Lung (tissue), 4 donors: ENCODE data around the gene RUFY4. TPM values are rescaled to one million over a fixed set of nuclear protein-coding genes. Genes with fewer than 3 reads are reported as not detected.

Experiments used
- polyA plus RNA-seq, 2 donors: library from polyadenylated mRNA; stranded (reverse); fragments of 200-250 nt; gene quantifications; one replicate each; pipeline ENCODE4 v1.2.1, GENCODE V29; 2013
- total RNA-seq, 2 donors: library from RNA; depleted of rRNA in 1 of 2; stranded (reverse); fragments of >200 nt in 1 of 2; gene quantifications; one replicate each; pipeline ENCODE4 v1.2.1, GENCODE V29; 2014 to 2021
- donor health status: Bipolar disorder and iron deficiency.
- donor health status: healthy.
- donor health status: DM: yes; HTN: yes; CAD: no.

Gene RUFY4
- total and polyA plus RNA-seq, 4 donors, result 0.15 to 0.57 (median 0.37) TPM

Other genes starting within 250 kb of the RUFY4 start
- 100 to 1,000 TPM; 308 to 377 TPM for gene TNS1, start 66.3 kb upstream of the RUFY4 start, total RNA-seq
- 100 to 1,000 TPM in 1 of 2 donors, 10 to 100 TPM in 1; 67.0 to 108 TPM for gene TNS1, start 66.3 kb upstream of the RUFY4 start, polyA plus RNA-seq
- gene CXCR2, start 56.8 kb downstream of the RUFY4 start, total RNA-seq, result 1 to 10 TPM; 1.6 to 7.4 TPM
- gene CXCR2, start 56.8 kb downstream of the RUFY4 start, polyA plus RNA-seq, result 10 to 100 TPM in 1 of 2 donors, under 1 TPM in 1; 0.73 to 31.5 TPM
- 1 to 10 TPM; 1.9 to 6.4 TPM for gene CXCR1, start 97.7 kb downstream of the RUFY4 start, total RNA-seq
- 10 to 100 TPM in 1 of 2 donors, under 1 TPM in 1; 0.47 to 49.0 TPM for gene CXCR1, start 97.7 kb downstream of the RUFY4 start, polyA plus RNA-seq
- 100 to 1,000 TPM; 284 to 332 TPM for gene ARPC2, start 147.9 kb downstream of the RUFY4 start, total RNA-seq
- 100 to 1,000 TPM; 190 to 490 TPM for gene ARPC2, start 147.9 kb downstream of the RUFY4 start, polyA plus RNA-seq
- 1 to 10 TPM in 1 of 2 donors, under 1 TPM in 1; 0.60 to 3.2 TPM for gene GPBAR1, start 191.8 kb downstream of the RUFY4 start, total RNA-seq
- 1 to 10 TPM; 1.0 to 3.3 TPM for gene GPBAR1, start 191.8 kb downstream of the RUFY4 start, polyA plus RNA-seq
- 100 to 1,000 TPM in 1 of 2 donors, 10 to 100 TPM in 1; 72.9 to 193 TPM for gene AAMP, start 200.9 kb downstream of the RUFY4 start, total RNA-seq
- 10 to 100 TPM; 62.0 to 84.2 TPM for gene AAMP, start 200.9 kb downstream of the RUFY4 start, polyA plus RNA-seq
- 100 to 1,000 TPM in 1 of 2 donors, 10 to 100 TPM in 1; 83.8 to 119 TPM for gene PNKD, start 201.3 kb downstream of the RUFY4 start, total RNA-seq
- 100 to 1,000 TPM; 110 to 137 TPM for gene PNKD, start 201.3 kb downstream of the RUFY4 start, polyA plus RNA-seq
- gene TMBIM1, start 223.2 kb downstream of the RUFY4 start, total RNA-seq, result 100 to 1,000 TPM; 106 to 258 TPM
- 100 to 1,000 TPM in 1 of 2 donors, 10 to 100 TPM in 1; 92.1 to 188 TPM for gene TMBIM1, start 223.2 kb downstream of the RUFY4 start, polyA plus RNA-seq